NCI-H1048 (cell line): Measurements from ENCODE around the gene ICAM3.

Experiments
- DNase-seq: peaks from one replicate; lab custom pipeline; 2025; lab: John Stamatoyannopoulos, UW

ICAM3 gene

DNA sequence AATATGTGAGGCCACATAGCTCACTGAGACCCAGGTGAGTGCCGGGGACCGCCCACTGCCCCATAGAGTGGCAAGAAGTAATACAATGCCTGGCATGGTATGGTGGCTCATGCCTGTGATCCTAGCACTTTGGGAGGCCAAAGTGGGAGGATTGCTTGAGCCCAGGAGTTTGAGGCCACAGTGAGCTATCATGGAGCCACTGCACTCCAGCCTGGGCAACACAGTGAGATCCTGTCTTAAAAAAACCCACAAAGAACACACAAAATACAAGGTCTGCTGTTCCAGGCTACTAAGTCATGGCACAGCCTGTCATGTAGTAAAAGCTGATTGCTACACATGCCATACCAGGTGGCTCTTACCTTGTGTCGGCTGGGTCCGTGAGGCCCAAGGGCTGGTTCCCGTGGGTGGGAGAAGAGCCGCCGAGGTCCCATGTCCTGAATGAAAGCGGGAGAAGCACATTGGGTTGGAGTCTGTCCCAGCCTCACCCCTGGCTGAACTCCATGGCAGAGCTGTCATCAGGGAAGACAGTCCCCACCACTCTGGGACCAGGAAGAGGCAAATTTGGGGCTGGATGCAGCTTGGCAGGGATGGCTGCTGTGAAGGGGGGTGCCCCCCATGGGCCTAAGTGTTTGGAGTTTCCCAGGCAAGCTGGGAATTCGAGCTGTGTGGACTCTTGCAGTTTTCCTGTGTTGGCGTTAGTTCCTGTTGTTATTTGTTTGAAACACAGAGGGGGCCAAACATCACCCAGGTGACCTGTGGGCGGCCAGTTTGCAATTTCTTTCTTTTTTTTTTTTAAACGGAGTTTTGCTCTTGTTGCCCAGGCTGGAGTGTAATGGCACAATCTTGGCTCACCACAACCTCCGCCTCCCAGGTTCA, 20.4 kb downstream of the ICAM3 start:
- no peak for DNase-seq

GRCh38 chr19:10317857-10318462, 21.5 kb downstream of the ICAM3 start:
- DNase-seq: no peak

DNA sequence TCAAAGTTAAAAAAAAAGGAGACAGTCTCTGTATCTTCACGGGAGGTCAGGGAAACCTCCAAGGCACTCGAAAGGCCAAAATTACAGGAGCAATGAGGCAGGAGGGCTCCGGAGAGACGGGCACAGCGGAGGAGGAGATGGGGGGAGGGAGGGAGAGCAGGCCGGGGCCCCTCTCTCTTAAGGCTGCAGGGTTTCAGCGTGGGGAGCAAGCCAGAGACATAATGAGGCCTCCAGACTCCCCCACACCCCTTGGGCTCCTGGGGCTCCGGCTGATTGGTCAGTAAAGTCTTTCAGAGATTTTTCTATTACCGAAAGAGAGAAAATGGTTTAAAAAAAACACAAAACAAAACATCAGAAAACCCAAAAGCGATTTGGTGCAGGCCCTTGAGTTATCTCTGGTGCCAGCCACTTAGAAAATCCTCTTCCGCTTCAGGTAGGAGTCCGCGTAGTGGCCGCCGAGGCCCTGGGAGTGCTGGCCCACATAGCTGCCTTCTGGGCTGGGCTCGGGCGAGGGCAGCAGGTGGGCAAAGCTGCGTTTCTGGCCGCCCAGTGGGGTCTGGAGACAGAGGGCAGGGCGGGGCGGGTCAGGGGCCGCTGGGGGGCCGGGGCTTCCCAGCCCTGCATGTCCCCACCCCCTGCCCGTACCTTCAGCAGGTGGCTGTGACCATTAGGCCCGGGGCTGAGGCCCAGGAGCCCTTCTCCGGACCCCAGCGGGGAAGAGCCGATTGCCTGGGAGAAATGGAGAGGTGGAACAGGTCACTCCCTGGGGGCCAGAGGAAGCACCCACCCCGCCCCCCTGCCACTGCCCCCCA, 22.2 kb downstream of the ICAM3 start:
- DNase-seq: no peak

DNA sequence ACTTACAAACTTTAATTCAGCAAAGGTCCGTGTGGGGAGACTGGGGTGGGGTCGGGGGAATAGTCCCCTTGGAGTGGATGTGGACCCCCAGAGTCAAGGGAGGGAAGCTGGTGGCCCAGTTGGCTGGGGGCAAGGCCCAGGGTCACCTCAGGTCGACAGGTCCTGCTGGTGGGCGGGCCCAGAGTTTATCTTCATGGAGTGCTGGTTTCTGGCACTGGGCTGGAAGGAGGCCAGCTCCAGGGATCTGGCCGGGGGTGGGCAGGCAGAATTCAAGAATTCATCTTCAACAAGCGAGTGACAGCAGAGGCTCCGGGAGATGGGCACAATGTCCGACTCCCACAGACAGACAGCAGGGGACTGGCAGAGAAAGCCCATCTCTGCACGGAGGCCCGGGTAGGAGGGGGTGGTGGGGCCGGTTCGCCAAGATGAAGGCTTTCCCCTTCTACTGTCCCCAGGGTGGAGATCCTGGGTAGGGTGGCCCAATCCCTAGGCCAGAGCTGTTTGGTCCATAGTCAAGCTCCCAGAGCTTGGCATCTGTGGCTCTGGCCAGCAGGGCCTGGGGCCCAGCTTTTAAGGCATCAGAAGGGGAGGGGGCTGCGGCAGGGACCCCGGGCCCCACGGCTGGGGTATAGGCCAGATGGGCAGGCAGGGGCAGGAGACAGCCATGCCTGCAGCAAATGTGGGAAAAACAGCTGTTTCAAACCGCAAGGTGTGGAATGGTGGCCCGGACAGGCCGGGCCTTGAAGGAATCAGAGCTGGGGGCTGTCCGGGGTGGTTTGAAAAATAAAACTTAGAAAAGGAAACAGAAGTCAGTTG, 23.0 kb downstream of the ICAM3 start:
- no peak for DNase-seq

DNA sequence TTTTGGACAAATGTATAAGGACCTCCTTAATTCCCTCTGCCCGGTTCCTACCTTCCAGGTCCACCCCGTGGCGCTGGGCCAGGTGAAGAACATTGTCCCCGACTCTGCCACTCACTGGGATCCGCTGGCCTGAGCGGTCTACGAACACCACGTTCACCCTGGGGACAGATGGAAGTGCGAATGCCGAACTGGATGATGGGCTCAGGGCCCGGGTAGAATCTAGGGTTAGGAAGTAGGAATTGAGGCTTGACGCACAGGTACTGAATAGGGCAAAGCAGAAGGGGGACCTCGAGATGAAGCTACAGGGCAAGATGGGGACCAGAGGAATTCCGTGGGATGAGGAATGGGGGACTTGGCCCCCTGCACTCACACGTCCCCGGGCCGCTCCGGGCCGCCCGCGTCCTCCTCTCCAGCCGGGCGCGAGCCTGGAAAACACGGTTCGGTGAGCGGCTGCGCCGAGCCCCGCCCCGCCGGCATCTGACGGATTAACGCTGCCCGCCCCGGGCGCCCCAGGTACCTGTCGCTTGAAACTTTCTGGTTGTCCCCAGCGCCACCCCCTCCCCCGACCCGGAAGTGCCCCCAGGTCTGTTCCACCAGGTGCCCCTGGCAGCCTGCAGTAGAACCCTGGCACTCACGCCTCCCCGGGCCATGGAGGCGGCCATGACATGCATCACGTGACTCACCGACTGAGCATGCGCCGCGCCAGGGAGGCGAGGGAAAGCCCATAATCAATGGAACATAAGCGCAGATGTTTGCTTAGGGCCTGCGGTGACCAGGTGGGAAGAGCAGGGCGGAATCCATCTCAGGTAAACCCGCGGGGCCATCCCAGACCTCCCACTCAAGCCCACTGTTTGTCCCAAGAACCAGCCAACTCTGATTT, 23.8 kb downstream of the ICAM3 start, which contains the start of gene FDX2:
FDX2 (minus strand) TSS at position 681 of the 880 bp plus-strand sequence; CDS start at position 662, 19 bp downstream.
- peak; percentile 82 for DNase-seq

DNA sequence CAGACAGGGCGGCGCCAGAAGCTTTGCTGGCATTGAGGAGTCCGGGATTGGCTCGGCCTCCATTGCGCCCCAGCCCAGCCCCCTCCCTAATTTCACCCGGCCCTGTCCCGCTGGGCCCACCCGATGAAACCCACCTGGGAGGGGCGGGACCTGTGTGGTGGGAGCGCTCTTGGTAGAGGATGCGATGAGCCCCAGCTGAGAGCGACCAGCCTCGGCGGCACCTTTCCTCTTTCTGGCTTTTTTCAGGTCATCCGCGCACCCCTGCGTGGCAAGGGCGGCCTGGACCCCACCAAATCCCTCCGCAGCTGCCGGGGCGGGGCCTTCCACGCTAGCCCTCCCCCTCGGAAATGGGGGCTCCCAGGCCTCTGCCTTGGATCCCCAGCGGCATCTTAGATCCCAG, 30.0 kb downstream of the ICAM3 start, which contains the start of gene ZGLP1:
ZGLP1 (minus strand) TSS at position 393 of the 400 bp plus-strand sequence.
- no peak for DNase-seq

GRCh38 chr19:10306327-10306726, 33.1 kb downstream of the ICAM3 start:
- DNase-seq: no peak

DNA sequence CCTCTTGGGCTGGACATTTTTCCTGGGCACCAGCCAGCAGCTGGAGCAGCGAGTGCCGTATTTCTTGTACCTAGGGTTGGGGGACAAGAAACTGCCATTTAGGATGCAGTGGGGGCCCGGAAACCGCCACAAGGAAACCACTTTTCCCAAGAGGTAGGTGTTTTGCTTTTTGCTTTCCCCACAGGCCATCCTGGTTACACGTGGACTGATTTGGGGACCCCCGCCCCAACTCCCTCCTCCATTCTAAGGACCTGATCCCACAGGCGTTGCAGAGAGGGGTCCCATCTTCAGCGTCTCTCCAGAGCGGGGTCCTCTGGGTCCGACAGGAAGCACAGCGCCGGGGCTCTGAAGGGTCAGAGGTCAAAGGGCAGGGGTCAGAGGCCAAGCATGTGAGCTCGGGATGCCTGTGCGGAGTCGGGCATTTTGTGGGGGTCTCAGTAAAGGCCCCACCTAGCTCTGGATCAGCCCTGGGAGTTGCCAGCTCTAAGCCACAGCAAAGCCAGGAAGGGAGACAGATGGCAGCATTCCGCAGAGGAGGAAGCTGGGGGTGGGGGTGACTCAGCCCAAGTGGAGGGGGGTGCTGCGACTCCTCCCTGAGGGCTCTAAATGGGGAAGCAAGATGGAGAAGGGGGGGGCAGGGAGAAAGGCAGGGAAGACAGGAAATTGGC, 34.2 kb downstream of the ICAM3 start:
- DNase-seq: no peak

DNA sequence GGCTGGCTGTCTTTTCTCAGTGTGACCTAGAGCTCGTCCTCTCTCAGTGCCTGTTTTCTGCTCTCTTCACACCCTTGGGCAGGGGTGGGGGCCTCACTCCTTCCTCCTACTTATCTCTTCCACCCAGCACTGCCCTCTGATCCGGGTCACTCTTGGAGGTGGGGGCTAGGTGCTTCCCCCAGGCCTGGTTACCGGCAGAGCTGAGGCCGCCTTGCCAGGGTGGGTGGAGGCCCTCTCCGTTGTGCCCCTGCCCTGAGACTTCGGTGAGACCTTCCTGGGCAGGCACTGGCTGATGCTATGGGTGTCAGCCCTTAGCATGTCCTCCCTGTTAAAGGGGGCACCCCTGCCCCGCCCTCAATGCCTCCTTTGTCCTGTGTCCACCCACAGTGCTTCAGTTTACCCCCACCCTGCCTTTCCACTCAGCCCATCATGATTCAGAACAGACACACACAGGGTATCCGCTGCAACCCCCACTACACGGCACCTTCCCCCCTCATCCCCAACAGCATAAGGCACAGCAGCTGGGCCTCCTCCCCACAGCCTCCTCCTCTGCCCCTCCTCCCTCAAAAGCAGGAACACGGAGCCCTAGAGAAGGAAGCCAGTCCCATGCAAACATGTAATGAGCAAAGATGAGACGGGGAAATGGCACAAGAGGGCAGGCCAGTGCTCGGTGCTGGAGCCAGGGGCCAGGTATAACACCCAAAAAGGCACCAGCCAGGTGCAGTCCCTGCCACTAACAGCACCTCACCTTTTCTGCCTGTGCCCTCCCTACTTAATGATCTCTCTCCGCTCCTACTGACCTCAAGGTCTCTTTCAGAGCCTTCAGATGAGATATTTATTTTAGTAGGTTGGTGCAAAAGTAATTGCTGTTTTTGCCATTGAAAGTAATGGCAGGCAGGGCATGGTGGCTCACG, 39.6 kb downstream of the ICAM3 start:
- DNase-seq: no peak

DNA sequence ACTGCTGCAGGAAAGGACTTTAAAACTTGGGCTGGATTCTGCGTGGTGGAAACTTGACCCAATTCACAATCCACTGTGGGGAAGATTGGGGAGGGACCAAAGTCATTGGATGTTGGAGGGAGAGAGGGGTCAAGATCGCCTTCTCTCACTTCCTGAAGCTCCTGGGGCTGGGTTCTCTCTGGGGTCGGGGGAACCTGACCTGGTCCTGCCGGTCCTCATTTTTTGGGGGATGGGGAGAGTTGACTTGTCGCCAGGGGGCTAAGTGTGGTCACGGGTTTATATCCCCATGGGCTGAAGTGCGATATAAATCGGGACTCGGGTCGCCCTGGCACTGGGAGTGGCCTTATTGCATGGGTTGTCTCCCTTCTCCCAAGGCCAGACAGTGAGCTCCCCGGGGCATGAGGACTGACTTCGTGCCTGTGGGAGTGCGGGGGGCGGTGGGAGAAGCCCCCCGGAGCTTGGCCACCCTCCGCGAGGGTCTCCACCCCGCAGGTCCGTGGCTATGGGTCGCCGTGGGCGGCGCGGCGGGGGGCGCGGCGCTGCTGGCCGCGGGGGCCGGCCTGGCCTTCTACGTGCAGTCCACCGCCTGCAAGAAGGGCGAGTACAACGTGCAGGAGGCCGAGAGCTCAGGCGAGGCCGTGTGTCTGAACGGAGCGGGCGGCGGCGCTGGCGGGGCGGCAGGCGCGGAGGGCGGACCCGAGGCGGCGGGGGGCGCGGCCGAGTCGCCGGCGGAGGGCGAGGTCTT, 43.4 kb downstream of the ICAM3 start:
- no peak for DNase-seq

GRCh38 chr19:10295305-10295846, 44.0 kb downstream of the ICAM3 start:
- no peak for DNase-seq

DNA sequence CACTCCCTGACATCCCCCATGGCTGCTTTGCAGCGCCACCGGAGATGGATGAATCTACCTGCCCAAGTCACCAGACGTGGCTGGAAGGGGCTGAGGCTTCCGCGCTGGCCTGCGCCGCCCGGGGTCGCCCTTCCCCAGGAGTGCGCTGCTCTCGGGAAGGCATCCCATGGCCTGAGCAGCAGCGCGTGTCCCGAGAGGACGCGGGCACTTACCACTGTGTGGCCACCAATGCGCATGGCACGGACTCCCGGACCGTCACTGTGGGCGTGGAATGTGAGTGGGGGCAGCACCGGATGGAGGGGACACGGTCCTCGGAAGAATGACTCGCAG, 45.1 kb downstream of the ICAM3 start:
- DNase-seq: no peak

DNA sequence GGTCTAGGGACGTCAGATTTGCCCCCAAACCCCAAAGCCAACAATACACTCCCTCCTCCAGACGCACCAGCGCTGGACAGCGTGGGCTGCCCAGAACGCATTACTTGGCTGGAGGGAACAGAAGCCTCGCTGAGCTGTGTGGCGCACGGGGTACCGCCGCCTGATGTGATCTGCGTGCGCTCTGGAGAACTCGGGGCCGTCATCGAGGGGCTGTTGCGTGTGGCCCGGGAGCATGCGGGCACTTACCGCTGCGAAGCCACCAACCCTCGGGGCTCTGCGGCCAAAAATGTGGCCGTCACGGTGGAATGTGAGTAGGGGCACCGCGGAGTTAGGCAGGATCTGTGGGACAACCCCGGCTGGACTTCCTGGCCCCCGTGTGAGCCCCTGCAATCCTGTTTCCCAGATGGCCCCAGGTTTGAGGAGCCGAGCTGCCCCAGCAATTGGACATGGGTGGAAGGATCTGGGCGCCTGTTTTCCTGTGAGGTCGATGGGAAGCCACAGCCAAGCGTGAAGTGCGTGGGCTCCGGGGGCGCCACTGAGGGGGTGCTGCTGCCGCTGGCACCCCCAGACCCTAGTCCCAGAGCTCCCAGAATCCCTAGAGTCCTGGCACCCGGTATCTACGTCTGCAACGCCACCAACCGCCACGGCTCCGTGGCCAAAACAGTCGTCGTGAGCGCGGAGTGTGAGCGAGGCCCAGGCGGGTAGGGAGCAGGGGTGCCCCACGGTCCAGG, 45.6 kb downstream of the ICAM3 start:
- DNase-seq: no peak

- DNase-seq: no peak
Observed at GRCh38 chr19:10292789-10293636, 46.4 kb downstream of the ICAM3 start.

DNA sequence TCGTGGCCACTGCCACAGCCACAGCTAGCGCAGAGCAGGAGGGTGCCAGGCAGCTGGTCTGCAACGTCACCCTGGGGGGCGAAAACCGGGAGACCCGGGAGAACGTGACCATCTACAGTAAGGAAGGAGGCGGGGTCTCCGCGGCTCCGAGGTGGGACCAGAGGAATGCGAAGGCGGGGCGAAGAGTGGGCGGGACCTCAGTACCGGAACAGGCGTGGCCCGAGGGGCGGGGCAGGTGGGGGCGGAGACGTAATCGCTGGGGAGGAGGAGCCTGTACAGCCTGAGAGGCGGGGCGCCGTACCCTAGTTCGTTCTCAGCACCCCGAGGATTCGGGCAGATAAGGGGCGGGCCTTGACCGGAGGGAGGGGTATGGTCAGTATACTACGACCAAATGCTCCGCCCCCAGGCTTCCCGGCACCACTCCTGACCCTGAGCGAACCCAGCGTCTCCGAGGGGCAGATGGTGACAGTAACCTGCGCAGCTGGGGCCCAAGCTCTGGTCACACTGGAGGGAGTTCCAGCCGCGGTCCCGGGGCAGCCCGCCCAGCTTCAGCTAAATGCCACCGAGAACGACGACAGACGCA, 47.1 kb downstream of the ICAM3 start:
- DNase-seq: peak; percentile 46
